Activated CD8-positive, alpha-beta T cell treated with anti-CD3 and anti-CD28 coated beads for 36 hours (primary cell): Measurements from ENCODE around the gene GBF1. TPM values are rescaled to one million over a fixed set of nuclear protein-coding genes. Genes with fewer than 3 reads are reported as not detected.

ENCODE experiments used
- ATAC-seq: fragments of 200-7000 bp; cut with Tn5 transposase; one replicate; pipeline ENCODE4 v1.10.0; 2021; ENCODE audit warnings: mild to moderate bottlenecking, moderate library complexity
- CTCF ChIA-PET: fragments of 350-600 bp; sonication (Branson Sonifier 250); formaldehyde crosslinking; loops from one replicate; lab custom pipeline; 2021; ENCODE audit warnings: antibody characterized with exemption; lab: Charles Lee
- POLR2A ChIA-PET: fragments of 350-600 bp; sonication (Branson Sonifier 250); formaldehyde crosslinking; loops from one replicate; lab custom pipeline; 2021; ENCODE audit warnings: antibody characterized with exemption; lab: Charles Lee
- DNase-seq: peaks from one replicate; pipeline ENCODE4 v3.0.0-alpha.2; 2020
- H3K27ac Mint-ChIP-seq: one replicate; pipeline ENCODE4 v1.8.0; 2021; ENCODE audit warnings: mild to moderate bottlenecking, mixed read lengths
- H3K27me3 Mint-ChIP-seq: one replicate; pipeline ENCODE4 v1.8.0; 2021; ENCODE audit warnings: mixed read lengths
- H3K36me3 Mint-ChIP-seq: one replicate; pipeline ENCODE4 v1.8.0; 2021; ENCODE audit warnings: low read depth, mixed read lengths
- H3K4me1 Mint-ChIP-seq: one replicate; pipeline ENCODE4 v1.8.0; 2021; ENCODE audit warnings: low read depth, mixed read lengths
- H3K4me3 Mint-ChIP-seq: one replicate; pipeline ENCODE4 v1.8.0; 2021; ENCODE audit warnings: mild to moderate bottlenecking, moderate library complexity, mixed read lengths
- H3K9me3 Mint-ChIP-seq: one replicate; pipeline ENCODE4 v1.8.0; 2021; ENCODE audit warnings: mixed read lengths
- CTCF ChIP-seq: fragments of 200-600 bp; IDR thresholded peaks from one replicate; pipeline ENCODE4 v1.8.0; 2022; ENCODE audit warnings: antibody characterized with exemption, mild to moderate bottlenecking
- intact Hi-C: fragments of 100-400 bp; cut with micrococcal nuclease; formaldehyde crosslinking; loops from one replicate; pipeline ENCODE4 v1.10.0; 2022
- total RNA-seq, 2 experiments: library from RNA; stranded (reverse); gene quantifications; one replicate each; pipeline ENCODE4 v1.2.3, GENCODE V29; 2021

GBF1 gene
- total RNA-seq, 2 experiments from 2014 or later, result 25.4 to 28.2 TPM

- no peak for TF ChIP-seq CTCF
- peak; percentile 77 for ATAC-seq
- H3K27me3 Mint-ChIP-seq, result no peaks in the 10 kb centered on the region
- no peak overlapping the region for H3K4me3 Mint-ChIP-seq
- H3K4me1 Mint-ChIP-seq, result peaks cover 7% of the 10 kb centered on the region
- intact Hi-C loops, result no loop called here
- POLR2A ChIA-PET, result interaction anchor here (1.5 kb wide), 1 partner anchor 40 kb away, joined by 3 read pairs; no protein-coding TSS in a partner anchor
- peak overlapping the region; percentile 53 for H3K27ac Mint-ChIP-seq
- no peaks in the 10 kb centered on the region for H3K9me3 Mint-ChIP-seq
- CTCF ChIA-PET, result interaction anchor here (1.2 to 26.1 kb wide), 7 partner anchors 8 to 225 kb away, joined by 3 to 886 read pairs (median 4); partner anchors contain the start of genes ELOVL3 and PITX3
- DNase-seq, result peak; percentile 22
- peaks cover 41% of the 10 kb centered on the region for H3K36me3 Mint-ChIP-seq
Measured at GRCh38 chr10:102358712-102359382, 113.5 kb downstream of the GBF1 start.

DNA sequence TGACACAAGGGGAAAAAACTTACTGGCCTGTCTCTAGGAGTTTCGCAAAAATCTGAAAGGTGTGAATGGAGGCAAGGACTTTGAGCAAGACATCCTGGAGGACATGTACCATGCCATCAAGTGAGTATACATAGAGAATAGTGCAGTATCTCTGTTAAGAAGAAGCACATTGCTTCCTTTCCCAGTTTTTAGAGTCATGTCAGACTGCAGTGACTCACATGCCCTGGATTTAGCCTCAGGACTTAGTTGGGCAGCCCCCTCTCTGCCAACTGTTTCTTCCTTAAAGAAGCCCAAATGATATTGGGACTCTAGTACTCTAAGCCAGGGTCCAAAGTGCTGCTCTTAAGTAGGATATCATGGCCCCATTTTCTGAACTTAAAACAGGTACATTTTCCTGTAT, 122.1 kb downstream of the GBF1 start:
- Mint-ChIP-seq H3K36me3 (peaks cover 55% of the 10 kb centered on the region), H3K27me3 (no peaks in the 10 kb centered on the region)
- POLR2A ChIA-PET, result no interaction called here

DNA sequence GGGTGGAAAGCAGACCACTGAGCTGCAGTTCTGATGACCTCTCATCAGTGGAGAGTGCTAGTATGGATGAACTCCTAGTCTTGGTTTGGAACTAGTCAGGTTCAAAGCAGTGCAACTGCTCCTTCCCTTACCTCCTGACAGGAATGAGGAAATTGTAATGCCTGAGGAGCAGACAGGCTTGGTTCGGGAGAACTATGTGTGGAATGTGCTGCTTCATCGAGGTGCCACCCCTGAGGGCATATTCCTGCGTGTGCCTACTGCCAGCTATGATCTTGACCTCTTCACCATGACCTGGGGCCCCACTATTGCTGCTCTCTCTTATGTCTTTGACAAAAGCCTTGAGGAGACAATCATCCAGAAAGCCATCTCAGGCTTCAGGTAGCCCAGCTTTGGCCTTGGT, 122.7 kb downstream of the GBF1 start:
- CTCF ChIA-PET, result interaction anchor here (1.5 to 8.7 kb wide), 3 partner anchors 15 to 138 kb away, joined by 3 to 73 read pairs (median 15); no protein-coding TSS in a partner anchor
- Mint-ChIP-seq H3K27ac (no peak overlapping the region), H3K4me3 (no peak overlapping the region), H3K9me3 (no peaks in the 10 kb centered on the region), H3K4me1 (no peaks in the 10 kb centered on the region), H3K36me3 (peaks cover 49% of the 10 kb centered on the region), H3K27me3 (no peaks in the 10 kb centered on the region)
- ATAC-seq (no peak), DNase-seq (no peak)
- intact Hi-C loops, result no loop called here
- TF ChIP-seq CTCF, result no peak
- POLR2A ChIA-PET, result no interaction called here

More for the DNA sequence above, 122.1 kb downstream of the GBF1 start:
- CTCF ChIA-PET, result interaction anchor here (2.3 kb wide), 1 partner anchor 137 kb away, joined by 15 read pairs; no protein-coding TSS in a partner anchor
- intact Hi-C loops, result no loop called here
- no peaks in the 10 kb centered on the region for H3K4me1 Mint-ChIP-seq
- no peak for TF ChIP-seq CTCF
- DNase-seq (no peak), ATAC-seq (no peak)
- no peak overlapping the region for H3K27ac Mint-ChIP-seq
- no peaks in the 10 kb centered on the region for H3K9me3 Mint-ChIP-seq
- no peak overlapping the region for H3K4me3 Mint-ChIP-seq

DNA sequence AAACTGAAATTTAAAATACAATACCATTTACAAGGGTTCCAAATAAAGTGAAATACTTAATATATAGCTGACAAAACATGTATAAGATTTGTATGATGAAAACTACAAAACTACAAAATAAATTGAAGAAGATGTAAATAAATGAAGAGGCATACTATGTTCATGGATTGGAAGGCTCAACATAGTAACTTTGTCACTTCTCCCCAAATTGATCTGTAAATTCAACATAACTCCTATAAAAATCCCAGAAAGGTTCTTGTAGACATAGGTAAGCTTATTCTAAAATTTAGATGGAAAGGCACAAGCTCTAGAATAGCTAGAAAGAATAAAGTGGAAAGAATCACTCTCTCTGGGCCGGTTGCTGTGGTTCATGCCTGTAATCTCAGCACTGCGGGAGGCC, 126.0 kb downstream of the GBF1 start:
- TF ChIP-seq CTCF, result no peak
- intact Hi-C loops, result no loop called here
- H3K4me3 Mint-ChIP-seq, result no peak overlapping the region
- no peaks in the 10 kb centered on the region for H3K4me1 Mint-ChIP-seq
- DNase-seq (no peak), ATAC-seq (no peak)
- H3K36me3 Mint-ChIP-seq, result peaks cover 45% of the 10 kb centered on the region
- no peak overlapping the region for H3K27ac Mint-ChIP-seq
- ChIA-PET CTCF (interaction anchor here (1.3 to 8.7 kb wide), 4 partner anchors 12 to 141 kb away, joined by 3 to 73 read pairs (median 14); no protein-coding TSS in a partner anchor), POLR2A (interaction anchor here (1.1 kb wide), 1 partner anchor 145 kb away, joined by 3 read pairs; no protein-coding TSS in a partner anchor)
- no peaks in the 10 kb centered on the region for H3K27me3 Mint-ChIP-seq
- no peaks in the 10 kb centered on the region for H3K9me3 Mint-ChIP-seq

DNA sequence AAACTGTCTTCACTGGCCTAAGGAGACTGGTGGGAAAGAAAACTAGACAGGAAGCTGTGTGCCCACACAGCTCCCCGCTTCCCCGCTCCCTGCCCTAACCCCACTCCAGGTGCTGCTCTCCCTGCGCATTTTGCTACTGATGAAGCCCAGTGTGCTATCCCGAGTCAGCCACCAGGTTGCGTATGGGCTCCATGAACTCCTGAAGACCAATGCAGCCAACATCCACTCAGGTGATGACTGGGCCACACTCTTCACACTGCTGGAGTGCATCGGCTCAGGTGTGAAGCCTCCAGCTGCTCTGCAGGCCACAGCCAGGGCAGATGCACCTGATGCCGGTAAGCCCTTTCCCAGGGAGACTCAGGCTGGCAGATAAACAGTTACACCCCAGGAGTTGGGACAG, 129.9 kb downstream of the GBF1 start:
- ChIA-PET POLR2A (interaction anchor here (1.4 kb wide), 1 partner anchor 149 kb away, joined by 3 read pairs; the partner anchor contains the start of gene ELOVL3), CTCF (interaction anchor here (0.7 to 8.7 kb wide), 3 partner anchors 22 to 146 kb away, joined by 3 to 73 read pairs (median 10); no protein-coding TSS in a partner anchor)
- Mint-ChIP-seq H3K9me3 (no peaks in the 10 kb centered on the region), H3K4me1 (no peaks in the 10 kb centered on the region), H3K4me3 (no peak overlapping the region), H3K36me3 (peaks cover 26% of the 10 kb centered on the region), H3K27ac (no peak overlapping the region), H3K27me3 (no peaks in the 10 kb centered on the region)
- ATAC-seq (no peak), DNase-seq (no peak)
- intact Hi-C loops, result no loop called here
- no peak for TF ChIP-seq CTCF
